GM19455 (cell line): ENCODE results near the gene ADGRG6.

Source experiments
- ATAC-seq: cut with Tn5 transposase; IDR thresholded peaks from one replicate; pipeline ENCODE4 v1.9.1; 2021; ENCODE audit not compliant: unreplicated experiment

ADGRG6 gene

DNA sequence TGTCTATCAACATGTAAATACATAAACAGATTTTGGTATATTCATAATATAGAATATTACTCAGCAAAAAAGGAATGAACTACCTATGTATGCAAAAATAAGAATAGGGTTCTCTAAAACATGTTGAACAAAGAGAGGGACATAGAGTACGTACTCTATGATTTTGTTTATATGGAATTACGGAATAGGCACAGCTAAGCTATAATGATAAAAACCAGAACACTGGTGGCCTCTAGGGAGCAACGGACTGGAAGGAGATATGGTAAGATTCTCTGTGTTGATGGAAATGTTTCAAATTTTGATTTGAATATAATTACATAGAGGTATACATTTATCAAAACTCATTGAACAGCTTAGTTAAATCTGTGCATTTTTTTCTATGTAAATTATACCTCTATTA, 19.6 kb downstream of the ADGRG6 start:
- ATAC-seq = no peak

GRCh38 chr6:142322066-142322465, 20.3 kb downstream of the ADGRG6 start:
- no peak for ATAC-seq

DNA sequence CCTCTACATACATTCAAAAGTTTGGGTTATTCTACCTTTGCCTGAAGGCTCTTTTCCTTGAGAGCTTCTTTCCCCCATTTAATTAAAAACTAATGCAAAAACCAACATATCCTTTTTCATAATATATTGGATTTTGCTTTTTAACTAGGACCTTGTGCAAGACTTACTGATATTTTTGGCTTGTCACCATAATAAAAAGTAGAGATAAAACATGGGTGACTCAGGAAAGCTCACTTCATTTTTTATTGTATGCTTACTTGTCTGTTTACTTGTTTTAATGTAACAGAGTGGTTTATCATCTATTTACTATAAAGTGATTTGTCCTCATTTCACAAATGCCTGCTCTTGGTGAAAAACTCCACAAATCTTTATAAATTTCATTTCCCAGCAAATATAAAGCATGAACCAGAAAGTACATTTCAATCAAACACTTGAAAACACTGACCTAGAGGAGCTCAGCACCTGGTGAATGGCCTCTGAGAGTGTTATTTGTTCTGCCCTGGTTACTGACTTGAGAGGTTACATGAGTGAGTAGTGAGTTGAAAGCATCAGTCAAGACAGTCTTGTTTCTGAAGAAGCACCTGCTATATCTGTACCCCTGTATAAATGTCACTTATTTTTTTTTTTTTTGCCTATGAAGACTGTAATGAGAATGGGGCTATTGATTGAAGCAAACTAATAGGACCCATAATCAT, 20.8 kb downstream of the ADGRG6 start:
- no peak for ATAC-seq

- ATAC-seq = no peak
These were observed 21.6 kb downstream of the ADGRG6 start for GRCh38 chr6:142323377-142323776.

DNA sequence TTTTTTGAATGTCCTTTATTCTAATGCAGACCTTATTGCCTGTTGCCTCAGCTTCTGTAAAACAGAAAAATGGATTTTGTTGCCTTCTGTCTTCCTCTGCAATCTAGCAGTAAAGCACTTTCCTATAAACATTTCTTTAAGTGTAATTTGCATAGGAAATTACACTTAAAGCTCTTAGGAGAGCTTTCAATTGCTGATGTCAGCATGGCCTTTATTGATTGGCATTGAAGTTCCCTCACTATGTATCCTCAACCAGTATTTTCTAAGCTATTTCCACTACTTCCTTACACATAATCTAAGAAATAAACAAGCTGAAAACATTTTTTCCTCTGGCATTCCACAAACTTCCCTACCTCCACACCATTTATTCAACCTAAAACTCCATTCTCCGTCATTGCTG, 22.3 kb downstream of the ADGRG6 start:
- ATAC-seq = no peak

GRCh38 chr6:142325111-142325510, 23.3 kb downstream of the ADGRG6 start:
- no peak for ATAC-seq

DNA sequence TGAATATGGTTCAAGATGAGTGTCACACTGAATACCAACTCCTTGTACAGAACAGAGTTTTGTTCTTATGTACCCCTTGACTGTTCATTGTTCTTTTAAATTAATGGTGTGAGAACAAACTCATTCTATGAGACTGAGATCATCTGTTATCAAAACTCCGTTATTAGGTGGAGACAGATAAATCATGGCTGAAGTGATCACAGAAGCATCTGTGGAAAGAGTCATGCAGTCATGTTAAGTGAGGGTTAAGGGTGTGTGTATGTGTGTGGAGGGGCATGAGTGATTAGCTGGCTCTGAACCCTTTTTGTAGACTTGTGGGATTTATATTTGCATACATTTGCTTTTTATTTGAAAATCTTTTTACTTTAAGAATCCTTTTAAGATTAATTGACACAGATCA, 24.7 kb downstream of the ADGRG6 start:
- ATAC-seq = no peak

DNA sequence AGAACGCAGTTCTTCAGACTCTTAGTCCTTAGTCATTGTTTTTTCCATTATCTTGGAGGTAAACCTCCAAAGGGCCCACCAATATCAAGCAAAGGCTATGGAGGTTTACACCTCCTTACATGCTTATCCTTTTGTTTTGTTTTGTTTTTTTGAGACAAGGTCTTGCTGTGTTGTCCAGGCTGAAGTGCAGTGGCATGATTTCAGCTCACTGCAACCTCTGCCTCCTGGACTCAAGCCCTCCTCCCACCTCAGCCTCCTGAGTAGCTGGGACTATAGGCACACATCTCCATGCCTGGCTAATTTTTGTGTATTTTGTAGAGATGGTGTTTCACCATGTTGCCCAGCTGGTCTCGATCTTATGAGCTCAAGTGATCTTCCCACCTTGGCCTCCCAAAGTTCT, 26.3 kb downstream of the ADGRG6 start:
- ATAC-seq = no peak

DNA sequence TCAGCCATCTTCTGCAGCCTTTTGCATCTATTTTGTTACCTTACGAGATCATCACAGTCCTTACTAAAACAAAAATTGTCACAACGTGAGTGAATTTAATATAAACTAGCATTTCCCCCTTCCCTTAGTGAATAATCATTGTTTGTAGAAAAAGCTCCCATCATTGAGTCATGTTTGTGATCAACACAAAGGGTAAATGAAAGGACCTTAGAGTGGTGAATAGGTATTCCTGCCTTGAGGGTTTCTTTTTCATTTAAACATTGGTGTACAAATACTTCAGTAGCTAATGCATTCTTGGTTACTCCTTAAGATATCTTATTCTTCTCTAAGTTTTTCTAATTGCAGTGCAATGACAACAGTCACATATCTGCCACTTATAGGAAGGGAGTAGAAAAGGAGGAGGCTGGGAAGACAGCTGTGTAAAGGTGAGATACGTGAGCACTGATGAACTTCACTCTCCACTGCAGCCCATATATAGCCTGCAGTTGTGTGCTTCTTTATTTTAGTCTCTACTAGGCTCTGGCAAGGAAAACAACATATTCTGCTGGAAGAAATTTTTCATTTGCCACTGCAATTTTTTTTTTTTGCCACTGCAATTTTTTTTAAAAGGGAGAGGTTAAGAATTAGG, 27.8 kb downstream of the ADGRG6 start:
- no peak for ATAC-seq

DNA sequence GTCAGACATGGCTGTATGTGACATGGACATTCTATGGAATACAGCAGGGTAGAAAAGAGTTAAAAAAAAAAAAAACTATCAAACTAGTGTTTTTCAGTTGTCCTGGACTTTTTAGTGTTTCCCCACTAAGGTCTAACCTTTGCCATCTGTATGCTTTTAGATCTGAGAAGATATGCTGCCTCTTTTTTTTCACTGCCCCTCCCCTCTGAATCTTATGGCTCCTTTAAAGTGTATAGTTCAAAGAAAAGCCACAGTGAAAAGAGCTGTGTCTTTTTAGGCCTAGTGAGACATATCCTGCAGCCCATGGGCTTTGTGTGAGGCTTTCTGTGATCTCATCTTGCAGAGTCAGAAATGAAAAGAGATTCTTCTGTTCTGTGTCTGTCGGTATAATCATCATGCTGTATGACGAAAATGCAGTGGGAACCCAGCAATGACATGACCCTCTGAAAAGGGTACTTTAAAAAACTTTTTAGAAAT, 29.3 kb downstream of the ADGRG6 start:
- ATAC-seq = no peak

- ATAC-seq = no peak
These were observed 29.8 kb downstream of the ADGRG6 start for GRCh38 chr6:142331601-142332000.

DNA sequence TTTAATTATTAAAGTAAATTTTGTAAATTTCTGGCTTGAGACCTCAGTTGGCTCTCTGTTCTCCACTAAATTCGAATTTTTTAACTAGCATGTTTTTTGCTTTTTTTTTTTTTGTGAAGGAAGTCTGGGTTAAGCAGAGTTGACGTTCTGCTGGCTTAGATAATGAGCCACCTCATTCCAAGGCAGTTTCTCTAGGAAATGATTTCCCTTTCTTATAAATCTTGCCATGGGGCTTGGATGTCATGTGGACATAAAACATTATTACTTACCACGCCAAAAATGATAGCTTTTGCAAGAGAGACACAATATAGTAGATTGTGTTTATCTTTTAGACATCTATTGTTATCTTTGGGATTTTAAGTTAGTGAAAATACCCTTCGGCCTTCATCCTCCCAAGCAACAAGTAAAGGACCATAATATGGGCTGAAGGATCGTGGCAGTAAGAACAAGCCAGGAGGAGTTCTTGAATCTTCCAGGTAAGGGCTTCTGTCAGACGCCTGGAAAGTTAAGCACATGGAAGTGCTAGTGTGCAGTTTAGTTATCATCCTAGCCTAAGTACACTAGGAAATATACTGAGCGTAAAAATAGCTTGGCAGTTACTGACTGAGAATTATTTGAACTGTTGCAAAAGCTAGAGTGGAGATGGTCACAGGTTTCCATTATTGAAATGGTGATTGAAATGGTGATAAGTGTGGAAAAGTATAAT, 30.7 kb downstream of the ADGRG6 start:
- no peak for ATAC-seq

DNA sequence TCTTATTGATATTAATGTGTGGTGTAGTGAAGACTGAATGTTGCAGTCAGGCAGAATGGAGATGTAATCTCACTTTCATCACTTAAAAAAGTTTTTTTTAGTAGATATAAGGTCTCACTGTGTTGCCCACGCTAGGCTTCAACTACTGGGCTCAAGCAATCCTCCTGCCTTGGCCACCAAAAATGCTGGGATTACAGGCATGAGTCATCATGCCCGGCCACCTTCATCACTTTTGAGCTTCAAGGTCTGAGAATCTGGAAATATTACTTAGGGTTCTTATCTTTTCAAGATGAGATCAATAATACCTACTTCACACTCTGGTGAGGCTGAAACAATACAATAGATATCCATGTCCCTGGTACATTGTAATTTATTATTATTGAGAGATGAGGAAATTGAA, 31.6 kb downstream of the ADGRG6 start:
- ATAC-seq = no peak

DNA sequence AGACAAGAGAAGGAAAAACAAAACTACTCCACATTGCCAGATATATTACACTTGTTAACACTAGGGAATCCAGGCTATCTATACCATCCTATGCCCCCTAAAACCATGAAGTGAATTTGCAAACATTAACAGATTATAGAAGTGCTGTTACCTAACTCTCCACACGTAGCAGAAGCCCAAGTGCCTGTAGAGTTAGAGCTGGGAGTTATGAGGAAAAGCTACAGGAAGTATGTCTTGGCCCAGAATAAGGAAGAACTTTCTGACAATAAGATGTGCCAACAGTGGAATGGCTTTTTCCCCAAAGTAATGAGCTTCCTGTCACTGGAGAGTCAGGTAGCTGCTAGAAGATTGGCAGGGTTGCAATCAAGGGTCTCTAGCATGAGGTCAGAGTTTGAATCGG, 32.5 kb downstream of the ADGRG6 start:
- no peak for ATAC-seq

GRCh38 chr6:142335415-142335814, 33.6 kb downstream of the ADGRG6 start:
- ATAC-seq = no peak

DNA sequence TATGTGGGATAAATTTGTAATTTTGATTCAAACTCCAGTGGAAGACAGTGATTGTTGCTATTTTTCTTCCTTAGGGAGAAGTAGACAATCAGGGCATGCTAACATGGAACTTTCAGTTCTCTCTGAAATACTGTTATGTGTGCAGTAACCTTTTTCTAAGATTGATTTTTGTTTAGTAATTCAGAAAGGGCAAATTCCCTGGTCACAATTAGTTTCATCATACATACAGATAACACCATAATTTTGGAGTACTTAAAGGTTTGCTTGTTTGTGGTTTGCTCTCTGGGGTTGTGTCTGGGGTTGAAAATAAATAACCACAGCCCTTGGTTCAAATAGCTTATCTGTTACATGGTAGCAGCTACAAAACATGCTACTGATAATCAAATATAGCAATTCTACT, 34.4 kb downstream of the ADGRG6 start:
- no peak for ATAC-seq

DNA sequence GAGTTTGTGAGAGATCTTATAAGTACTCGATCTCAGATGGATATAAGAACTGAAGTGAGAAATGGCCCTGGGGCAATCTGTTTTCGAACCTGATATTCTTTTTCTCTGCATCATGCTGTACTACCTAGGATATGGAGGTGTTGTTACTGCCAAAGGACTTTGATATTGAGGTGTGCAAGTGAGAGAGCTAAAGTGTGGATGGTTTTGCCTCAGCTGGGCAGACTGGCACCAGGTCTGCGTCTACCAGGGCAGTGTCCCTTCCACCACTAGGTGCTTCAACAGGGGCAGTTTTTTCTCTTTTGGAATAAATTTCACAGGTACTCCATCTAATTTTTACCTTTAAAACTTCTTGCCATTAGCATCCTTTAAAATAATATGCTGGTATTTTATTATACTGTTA, 35.0 kb downstream of the ADGRG6 start:
- no peak for ATAC-seq

DNA sequence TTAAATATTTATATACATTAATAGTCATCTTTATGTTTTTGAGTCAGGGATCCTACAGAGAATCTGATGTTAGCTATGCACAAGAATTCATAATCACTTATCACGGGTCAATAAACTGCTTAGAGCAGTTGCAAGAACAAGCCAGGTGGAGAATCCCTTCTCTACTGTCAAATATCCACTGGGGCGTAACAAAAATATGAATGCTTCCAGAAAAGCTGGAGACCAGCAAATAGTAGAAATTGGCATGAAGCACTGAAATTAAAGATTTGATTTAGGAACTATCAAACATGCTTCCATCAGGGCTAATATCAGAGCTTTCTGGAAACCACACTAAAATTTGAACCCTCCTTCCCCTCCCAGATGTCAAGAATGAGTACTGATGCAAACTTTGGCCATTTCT, 37.3 kb downstream of the ADGRG6 start:
- ATAC-seq = no peak

DNA sequence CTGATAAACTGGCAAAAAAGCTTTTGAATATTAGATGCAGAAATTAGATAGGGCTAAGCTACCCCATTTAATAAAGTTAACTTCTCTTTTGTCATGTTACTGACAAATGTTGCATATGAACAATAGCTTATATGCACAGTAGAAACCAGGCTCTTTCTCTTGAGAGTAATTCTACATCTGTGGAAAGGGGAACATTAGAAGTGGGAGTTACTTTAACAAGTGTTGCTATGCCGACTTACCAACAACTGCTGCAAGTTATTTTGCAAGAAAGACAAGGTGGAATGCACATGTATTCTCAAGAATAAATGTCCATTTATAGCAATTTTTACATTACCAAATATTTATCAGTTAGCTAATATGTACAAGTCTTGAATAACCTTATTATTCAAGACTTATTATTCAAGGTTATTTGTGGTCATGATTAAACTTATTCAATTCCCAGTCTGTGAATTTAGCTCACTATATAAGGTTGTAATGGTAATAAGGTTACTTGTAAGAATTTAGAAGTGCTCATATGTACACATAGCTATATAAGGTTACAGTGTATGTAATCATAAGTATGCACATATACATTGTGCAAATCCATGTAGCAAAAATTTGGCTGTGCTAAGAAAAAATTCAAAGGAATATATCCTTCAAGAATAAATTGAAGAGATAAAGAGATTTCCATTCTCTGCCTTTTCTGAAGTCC, 38.3 kb downstream of the ADGRG6 start:
- ATAC-seq = no peak

GRCh38 chr6:142341855-142342330, 40.1 kb downstream of the ADGRG6 start:
- ATAC-seq = no peak

- no peak for ATAC-seq
These were observed 41.2 kb downstream of the ADGRG6 start for GRCh38 chr6:142342986-142343385.

DNA sequence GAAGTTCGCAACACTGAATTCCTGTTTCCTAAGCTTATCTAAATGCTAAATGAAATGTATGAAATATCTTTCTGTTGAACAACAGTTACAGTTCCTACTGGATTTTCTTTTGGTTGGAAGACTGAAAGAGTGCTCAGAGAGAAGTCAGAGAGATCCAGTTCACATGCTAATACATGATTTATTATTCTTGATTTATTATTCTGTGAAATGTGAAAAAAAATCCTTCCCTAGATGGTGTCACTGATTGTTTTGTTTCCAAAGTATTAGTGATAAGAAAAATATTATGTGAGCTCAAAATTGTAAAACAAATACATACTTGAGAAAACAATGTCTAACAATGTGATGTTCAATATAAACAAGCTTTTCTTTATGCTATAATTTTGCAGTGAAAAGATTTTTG, 42.1 kb downstream of the ADGRG6 start:
- ATAC-seq = no peak
